GM18519 (cell line): ENCODE results near the gene CRISP1.
"Not testable (repeated sequence)": the region's sequence is repeated elsewhere in the genome, so short reads cannot be mapped to it uniquely, and the experiment has no call there.

ENCODE experiments used
- ATAC-seq: cut with Tn5 transposase; IDR thresholded peaks from one replicate; pipeline ENCODE4 v1.9.1; 2021; ENCODE audit warnings: mild to moderate bottlenecking, moderate library complexity; ENCODE audit not compliant: unreplicated experiment, low FRiP score

Gene CRISP1

DNA sequence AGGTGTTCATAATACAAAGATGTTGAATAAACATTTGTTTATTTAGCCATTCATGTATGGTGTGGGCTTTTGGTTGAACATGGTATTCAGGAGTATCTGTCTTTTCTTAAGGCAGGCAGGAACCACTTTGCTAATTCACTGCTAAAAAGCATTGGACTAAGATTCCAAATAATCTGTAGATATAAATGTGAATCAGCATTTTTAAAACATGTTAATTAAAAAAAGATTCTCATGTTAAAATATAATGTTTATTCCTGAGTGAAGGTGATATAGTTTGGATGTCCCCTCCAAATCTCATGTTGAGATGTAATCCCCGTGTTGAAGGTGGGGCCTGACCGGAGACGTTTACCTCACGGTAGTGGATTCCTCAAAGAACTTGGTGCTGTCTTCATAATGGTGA lies 19.3 kb downstream of the CRISP1 start:
- ATAC-seq: no peak

DNA sequence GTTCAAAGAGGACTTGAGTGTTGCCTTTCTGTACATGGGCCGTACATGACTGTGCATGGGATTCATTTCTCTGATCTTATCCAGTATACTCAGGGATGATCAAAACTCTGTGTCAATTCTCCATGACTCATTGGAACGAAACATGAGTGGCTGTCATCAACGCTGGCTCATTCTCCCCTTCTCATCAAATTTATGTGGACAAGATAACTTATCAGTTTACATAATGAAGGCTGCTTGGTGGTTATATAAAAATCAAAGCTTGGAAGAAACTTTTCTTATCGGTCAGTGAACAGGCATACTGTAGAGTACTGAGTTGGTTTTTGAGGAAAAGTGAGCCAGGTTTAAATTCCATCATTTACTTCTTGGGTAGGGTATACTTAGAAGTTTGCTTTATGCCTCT lies 24.9 kb downstream of the CRISP1 start:
- no peak for ATAC-seq

DNA sequence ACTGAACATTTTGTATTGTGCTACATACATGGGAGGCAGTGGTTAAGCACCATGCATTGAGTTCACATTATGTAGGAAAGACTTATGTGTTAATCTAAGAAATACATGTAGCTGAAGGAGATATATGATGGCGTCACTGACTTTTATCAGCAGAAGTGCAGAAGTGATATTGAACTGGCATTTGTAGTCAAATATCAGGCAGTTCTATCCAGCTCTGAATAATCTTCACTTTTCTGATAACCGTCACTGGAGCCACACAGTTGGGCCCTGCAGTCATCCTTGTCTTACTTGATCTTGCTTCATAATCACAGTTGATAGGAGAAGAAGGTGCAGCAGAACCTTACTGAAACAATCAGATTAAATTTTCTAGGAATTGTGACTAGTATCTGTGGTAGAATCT lies 26.4 kb downstream of the CRISP1 start:
- no peak for ATAC-seq

DNA sequence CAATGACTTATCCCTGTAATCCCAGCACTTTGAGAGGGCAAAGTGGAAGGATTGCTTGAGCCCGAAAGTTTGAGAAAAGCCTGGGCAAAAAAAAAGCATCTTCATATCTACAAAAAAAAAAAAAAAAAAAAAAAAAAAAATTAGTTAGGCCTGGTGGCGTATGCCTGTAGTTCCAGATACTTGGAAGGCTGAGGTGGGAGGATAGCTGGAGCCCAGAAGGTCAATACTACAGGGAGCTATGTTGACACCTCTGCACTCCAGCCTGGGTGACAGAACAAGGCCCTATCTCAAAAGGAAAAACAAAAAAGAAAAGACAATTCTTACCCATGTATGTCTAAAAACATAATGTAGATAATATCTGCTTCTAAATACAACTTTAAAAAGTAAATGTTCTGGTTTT lies 27.2 kb downstream of the CRISP1 start:
- ATAC-seq: no peak

DNA sequence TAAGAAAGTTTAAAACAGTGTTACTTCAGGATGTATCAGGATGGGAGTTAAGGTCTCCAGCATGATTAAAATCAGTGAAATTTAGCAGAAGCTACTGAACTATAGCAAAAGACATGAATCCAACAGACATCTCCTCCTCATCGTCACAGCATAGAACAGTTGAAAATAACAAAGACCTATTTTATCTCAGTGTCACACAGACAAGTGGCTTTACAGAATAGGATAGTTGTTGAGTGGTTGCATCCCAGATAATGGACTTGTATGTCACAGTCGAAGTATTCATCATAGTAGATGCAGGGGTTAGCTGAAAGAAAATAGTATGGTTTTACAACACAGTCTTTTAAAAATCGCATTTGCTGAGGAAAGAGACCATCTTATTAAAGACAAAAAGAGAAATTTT lies 31.2 kb downstream of the CRISP1 start:
- no peak for ATAC-seq

DNA sequence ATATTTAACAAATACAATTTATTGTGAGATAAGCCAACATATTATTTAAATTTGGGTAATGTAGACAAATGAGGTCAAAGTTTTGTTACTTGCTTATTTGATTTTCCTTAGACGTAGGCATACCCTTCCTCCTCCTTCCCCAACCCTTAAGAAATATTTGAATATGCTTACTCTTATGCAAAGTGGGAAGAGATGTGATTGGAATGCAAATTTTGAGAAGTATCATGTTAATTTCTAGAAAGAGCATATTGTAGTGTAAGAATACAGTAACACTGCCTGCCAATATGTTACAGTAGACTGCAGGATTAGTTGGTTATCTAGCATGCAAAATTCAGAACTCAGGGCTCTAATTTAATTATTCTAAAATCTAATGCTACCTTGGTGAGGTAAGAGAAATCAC lies 32.9 kb downstream of the CRISP1 start:
- ATAC-seq: no peak

DNA sequence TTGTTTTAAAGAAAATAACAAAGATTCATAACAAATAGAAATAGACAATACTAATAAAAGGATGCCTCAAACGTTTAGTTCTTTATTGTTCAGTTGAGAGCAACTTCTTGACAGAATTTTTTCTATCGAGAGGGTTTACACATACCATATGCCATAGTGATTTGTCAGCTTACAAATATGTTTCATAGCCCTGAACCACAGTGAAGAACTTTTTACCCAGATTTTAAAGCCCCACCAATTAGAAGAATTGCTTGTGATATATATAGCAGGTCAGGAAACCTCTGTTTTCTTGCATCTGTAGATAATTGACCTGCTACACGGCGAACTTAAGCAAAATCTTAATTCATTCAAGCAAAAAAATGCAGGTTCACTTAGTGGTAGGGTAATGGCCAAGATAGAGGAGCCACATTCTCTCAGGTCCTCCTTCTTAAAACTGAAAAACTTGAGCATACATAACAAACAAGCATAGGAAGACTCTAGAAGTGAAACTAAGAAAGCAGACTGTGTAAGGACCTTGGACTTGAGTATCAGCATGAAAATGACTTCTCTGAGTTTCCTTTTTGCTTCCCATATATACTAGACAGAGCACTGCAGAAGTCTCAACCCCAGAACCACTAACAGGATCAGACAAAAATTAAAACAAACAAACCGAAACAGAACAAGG lies 39.5 kb downstream of the CRISP1 start:
- peak; percentile 72 for ATAC-seq

DNA sequence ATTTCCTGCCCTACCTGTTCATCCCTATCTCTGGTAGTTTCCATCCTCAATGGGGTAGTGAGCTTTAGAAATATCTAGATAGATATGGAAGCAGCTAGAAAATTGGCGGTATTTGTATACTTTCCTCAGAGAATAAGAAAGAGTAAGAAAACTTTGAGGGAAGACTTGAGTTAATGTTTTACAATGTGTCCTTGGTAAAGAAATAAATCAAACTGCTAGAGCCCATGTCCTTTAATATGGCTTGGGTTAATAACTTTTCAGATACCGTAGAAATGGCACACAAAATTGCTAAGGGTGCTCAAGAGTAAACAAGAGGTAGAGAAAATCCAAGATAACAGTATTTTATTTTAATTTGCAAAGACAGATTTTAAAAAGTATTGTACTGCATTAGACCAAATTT lies 51.2 kb downstream of the CRISP1 start:
- ATAC-seq: no peak

DNA sequence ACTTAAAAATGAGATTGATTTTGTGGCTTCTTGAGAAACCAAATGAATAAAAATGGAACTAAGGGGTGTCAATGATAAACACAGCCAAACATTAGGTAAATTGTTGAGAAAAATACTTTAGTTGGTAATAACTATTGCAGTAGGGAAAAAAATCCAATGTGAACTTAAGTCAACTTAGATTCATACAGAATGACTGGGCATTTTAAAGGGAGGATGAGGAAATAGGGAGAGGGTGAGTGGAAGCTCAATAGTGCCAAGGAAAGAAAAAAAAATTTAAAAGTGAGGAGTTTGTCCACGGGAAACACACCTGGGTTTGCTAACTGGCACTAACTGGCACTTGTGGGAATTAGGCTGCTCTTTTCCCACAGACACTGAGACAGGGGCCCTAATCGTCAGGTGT lies 53.1 kb downstream of the CRISP1 start:
- ATAC-seq: no peak

DNA sequence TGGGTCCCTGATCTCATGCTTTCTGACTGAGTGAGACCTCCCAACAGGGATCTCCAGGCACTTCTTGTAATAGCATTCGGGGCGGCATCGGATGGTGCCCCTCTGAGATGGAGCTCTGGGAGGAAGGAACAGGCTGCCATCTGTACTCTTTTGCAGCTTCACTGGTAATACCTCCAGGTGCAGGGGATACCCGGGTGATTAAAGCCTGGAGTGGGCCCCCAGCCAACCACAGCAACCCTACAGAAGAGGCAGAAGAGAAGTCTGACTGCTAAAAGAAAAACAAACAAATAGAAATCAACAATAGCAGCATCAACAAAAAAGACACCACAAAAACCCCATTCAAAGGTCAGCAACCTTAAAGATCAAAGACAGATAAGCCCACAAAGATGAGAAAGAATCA lies 60.2 kb downstream of the CRISP1 start:
- ATAC-seq: no peak

DNA sequence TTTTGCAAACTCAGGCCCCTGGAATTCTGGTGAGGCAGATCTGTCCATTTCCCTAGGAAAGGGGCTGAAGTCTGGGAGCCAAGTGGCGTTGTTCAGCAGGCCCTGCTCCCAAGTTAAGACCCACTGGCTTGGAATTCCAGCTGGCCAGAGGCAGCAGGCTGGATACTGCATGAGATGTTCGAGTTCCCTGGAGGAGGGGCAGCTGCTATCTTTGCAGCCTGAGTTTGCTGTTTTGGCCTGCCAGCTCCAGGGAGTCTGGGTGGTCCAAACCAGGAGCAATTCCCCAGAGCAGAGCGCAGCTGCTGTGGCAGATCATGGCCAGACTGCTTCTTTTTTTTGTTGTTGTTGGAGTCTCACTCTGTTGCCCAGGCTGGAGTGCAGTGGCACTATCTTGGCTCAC lies 61.1 kb downstream of the CRISP1 start:
- ATAC-seq: no peak

DNA sequence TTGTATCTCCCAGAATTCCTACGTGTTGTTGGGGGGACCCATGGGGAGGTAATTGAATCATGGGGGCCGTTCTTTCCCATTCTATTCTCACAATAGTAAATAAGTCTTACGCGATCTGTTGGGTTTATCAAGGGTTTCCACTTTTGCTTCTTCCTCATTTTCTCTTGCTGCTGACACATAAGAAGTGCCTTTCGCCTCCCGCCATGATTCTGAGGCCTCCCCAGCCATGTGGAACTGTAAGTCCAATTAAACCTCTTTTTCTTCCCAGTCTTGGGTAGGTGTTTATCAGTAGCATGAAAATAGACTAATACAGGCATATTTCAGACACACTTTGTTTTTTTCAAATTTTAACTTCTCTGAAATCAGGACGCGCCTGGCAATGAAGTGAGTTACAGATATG lies 64.8 kb downstream of the CRISP1 start:
- ATAC-seq: no peak

DNA sequence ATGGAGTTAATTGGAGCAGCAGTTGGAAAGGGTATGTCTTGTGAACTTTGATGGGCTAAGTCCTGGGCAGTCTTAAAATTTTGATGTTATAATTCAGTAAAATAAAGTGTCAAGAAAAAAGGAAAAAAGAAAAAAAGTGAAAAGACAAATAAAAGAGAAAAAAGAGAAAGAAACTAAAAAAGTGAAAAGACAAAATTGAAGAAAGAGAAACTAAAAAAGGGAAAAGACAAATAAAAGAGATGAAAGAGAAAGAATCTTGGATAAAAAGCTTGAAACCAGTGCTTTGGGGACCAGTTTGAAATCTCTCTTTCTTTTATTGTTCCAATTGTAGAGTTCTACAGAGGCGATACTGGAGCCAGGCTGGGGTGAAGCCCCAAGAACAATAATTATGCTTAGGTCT lies 67.2 kb downstream of the CRISP1 start:
- ATAC-seq: no peak

DNA sequence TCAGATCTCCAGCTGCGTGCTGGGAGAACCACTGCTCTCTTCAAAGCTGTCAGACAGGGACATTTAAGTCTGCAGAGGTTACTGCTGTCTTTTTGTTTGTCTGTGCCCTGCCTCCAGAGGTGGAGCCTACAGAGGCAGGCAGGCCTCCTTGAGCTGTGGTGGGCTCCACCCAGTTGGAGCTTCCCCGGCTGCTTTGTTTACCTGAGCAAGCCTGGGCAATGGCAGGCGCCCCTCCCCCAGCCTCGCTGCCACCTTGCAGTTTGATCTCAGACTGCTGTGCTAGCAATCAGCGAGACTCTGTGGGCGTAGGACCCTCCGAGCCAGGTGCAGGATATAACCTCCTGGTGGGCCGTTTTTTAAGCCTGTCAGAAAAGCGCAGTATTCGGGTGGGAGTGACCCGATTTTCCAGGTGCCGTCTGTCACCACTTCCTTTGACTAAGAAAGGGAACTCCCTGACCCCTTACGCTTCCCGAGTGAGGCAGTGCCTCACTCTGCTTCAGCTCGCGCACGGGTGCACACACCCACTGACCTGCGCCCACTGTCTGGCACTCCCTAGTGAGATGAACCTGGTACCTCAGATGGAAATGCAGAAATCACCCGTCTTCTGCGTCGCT lies 69.4 kb downstream of the CRISP1 start:
- ATAC-seq: not testable (repeated sequence)

DNA sequence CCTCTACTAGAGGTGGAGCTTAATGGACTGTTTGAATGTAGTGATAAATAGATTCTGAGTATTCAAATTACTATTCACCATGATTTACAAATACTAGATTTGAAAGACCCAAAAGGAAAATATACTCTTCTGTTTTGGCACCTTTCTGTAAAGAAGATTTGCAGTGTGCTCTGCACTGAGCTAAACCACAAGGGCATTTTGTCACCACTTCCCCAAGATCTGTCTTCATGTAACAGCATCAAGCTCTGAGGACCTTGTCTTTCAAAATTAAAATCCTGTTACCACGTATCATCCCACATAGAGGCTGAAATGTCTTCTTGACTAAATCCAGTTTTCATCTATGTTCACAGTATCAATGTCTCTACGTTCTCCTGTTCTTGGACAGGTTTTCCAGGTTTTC lies 76.0 kb downstream of the CRISP1 start:
- ATAC-seq: no peak

DNA sequence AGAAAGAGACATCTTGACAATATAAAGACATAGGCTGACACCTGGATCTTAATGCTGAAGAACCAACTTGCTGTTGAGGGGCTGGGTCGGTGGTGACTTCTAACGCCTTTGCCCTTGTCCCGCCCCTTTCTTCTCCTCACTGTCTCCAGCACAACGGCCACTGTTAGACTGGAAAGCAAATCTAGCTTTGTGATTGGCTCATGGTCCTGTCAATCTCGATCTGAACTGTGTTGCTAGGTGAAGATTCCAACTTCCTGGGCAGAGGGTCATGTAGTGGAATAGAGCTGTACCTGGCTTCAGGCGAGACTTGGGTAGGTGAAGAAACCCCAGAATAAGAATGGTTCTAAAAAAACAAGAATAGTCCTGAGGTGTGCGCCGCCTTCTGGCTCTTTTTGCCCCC lies 79.2 kb downstream of the CRISP1 start, which contains the start of gene PGK2:
PGK2 (minus strand) TSS at position 110 of the 400 bp plus-strand sequence; CDS start at position 12, 98 bp downstream.
- no peak for ATAC-seq

DNA sequence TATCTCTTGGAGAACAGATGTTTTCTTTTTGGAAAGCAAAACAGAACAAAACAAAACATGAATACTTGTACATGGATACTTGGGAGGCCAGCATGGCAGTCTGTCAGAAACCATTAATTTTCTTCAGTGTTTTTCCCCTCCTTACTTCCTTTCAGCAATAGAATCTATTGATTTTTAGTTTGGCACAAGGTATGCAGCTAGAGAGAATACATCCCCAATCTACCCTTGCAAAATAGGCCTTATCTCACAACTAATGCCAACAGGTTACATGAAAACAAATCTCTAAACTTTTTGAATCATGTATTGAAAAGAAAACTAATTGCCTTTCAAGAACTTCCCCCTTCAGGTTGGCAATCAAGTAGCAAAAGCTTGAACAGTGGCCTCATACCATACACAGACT lies 82.1 kb downstream of the CRISP1 start:
- no peak for ATAC-seq
